Measurements from ENCODE around the gene MRNIP. TPM values are rescaled to one million over a fixed set of nuclear protein-coding genes. Genes with fewer than 3 reads are reported as not detected.

The MRNIP gene
- total and polyA plus RNA-seq, 2 of the 4 experiments (the other 2 are of a cell fraction) = 6.6 to 24.7 TPM

GRCh38 chr5:179885491-179886090 lies 27.0 kb upstream of the MRNIP start:
- no peak overlapping the region for H3K9ac ChIP-seq (ENCODE audit: low read depth, low read length)
- intact Hi-C loops (cut with micrococcal nuclease) (no loop called here), in situ Hi-C loops (cut with MboI; ENCODE audit: low sequenced_read_pairs) (no loop called here), dilution Hi-C loops (cut with HindIII; ENCODE audit: low sequenced_read_pairs, unreplicated experiment) (no loop called here)
- no peak overlapping the region for H4K91ac ChIP-seq (ENCODE audit: insufficient read depth, low read depth, low read length)
- no TSS peak for BruUV-seq (replicated peaks)
- POLR2A ChIA-PET (ENCODE audit: unreplicated experiment) = no interaction called here
- H2BK120ac ChIP-seq (ENCODE audit: low read depth, low read length) = no peak overlapping the region
- H3K4ac ChIP-seq (ENCODE audit: low read depth, low read length) = no peak overlapping the region
- H3K4me3 ChIP-seq (ENCODE audit: insufficient read depth, low read depth, low read length) = no peak overlapping the region
- H2AFZ ChIP-seq (replicated peaks; ENCODE audit: low read length, poor library complexity) = no peak overlapping the region
- H3K27ac ChIP-seq (ENCODE audit: insufficient read depth, low read length) = no peak overlapping the region
- WGBS, 2 experiments (ENCODE audit: extremely low coverage in 2 of 2, insufficient read length in 1 of 2) = 88% methylated on average over 5 of the region's 13 CpGs; no CpG with 5 or more reads in 1 of the 2 experiments
- no peak for TF ChIP-seq USF2 (IDR thresholded peaks at IDR 0.05; ENCODE audit: low read depth, low read length)
- TF ChIP-seq FOS (IDR thresholded peaks at IDR 0.05; ENCODE audit: low read depth, low read length) = no peak
- no peak for TF ChIP-seq NFE2L2 (IDR thresholded peaks at IDR 0.05; ENCODE audit: low read depth, low read length)
- TF ChIP-seq SMC3 (IDR thresholded peaks at IDR 0.05; ENCODE audit: low read depth, low read length) = no peak
- TF ChIP-seq MAFK (IDR thresholded peaks at IDR 0.05; ENCODE audit: low read depth, low read length) = no peak
- no peak for TF ChIP-seq CEBPB (IDR thresholded peaks at IDR 0.05; ENCODE audit: low read depth, low read length)
- TF ChIP-seq POLR2A (IDR thresholded peaks at IDR 0.05; ENCODE audit: low read depth, low read length) = no peak
- no peak for TF ChIP-seq MAZ (IDR thresholded peaks at IDR 0.05; ENCODE audit: borderline replicate concordance, low read depth, low read length)
- no peak for TF ChIP-seq ELK1 (IDR thresholded peaks at IDR 0.05; ENCODE audit: borderline replicate concordance, low read depth, low read length)
- TF ChIP-seq RAD21 (IDR thresholded peaks at IDR 0.05; ENCODE audit: low read length) = no peak
- TF ChIP-seq CTCF (conservative IDR thresholded peaks at IDR 0.05; ENCODE audit: low read depth, low read length) = no peak
- TF ChIP-seq RCOR1 (IDR thresholded peaks at IDR 0.05; ENCODE audit: insufficient replicate concordance, low read length) = no peak
- no peak for TF ChIP-seq MXI1 (IDR thresholded peaks at IDR 0.05; ENCODE audit: borderline replicate concordance, low read depth, low read length)
- no peak for TF ChIP-seq CHD1 (IDR thresholded peaks at IDR 0.05; ENCODE audit: low read depth, low read length)
- no peak for TF ChIP-seq BHLHE40 (IDR thresholded peaks at IDR 0.05; ENCODE audit: low read depth, low read length)
- TF ChIP-seq RFX5 (IDR thresholded peaks at IDR 0.05; ENCODE audit: low read depth, low read length) = no peak
- no peak overlapping the region for H3K18ac ChIP-seq (ENCODE audit: low read depth, low read length)
- no peaks in the 10 kb centered on the region for H3K4me1 ChIP-seq (ENCODE audit: control insufficient read depth, insufficient read depth, low read length)
- no peak overlapping the region for H3K56ac ChIP-seq (ENCODE audit: extremely low read depth, insufficient read depth, low read length)
- no peak overlapping the region for H2AK5ac ChIP-seq (ENCODE audit: low read depth, low read length)
- peaks cover 72% of the 10 kb centered on the region for H3K36me3 ChIP-seq (ENCODE audit: control insufficient read depth, insufficient read depth, low read length)
- H2BK5ac ChIP-seq (ENCODE audit: low read depth, low read length, poor library complexity, severe bottlenecking) = no peak overlapping the region
- no peaks in the 10 kb centered on the region for H3K27me3 ChIP-seq (ENCODE audit: control insufficient read depth, insufficient read depth, low read length)
- no peak overlapping the region for H2BK20ac ChIP-seq (ENCODE audit: low read depth, low read length)
- 0 out of 2 replicates have a peak, but pooled peaks cover 2% of the 10 kb centered on the region for H3K9me1 ChIP-seq (ENCODE audit: insufficient read depth, low read length)
- peaks cover 11% of the 10 kb centered on the region for H3K9me3 ChIP-seq (ENCODE audit: control insufficient read depth, insufficient read depth, low read length)
- H3K79me1 ChIP-seq (ENCODE audit: low read depth in 1 of 2, low read length in 2 of 2) = peaks cover 13 to 17% of the 10 kb centered on the region in 2 experiments
- CTCF ChIA-PET = no interaction called here
- no peak overlapping the region for H4K8ac ChIP-seq (ENCODE audit: low read depth in 2 of 2, low read length in 2 of 2)
- no peak for DNase-seq
- no peak overlapping the region for H2BK15ac ChIP-seq (ENCODE audit: low read depth, low read length)
- no peak overlapping the region for H4K5ac ChIP-seq (ENCODE audit: low read depth, low read length)
- H3K14ac ChIP-seq (replicated peaks; ENCODE audit: low read depth, low read length) = no peak overlapping the region
- H2AK9ac ChIP-seq (replicated peaks; ENCODE audit: low read depth, low read length, poor library complexity) = no peak overlapping the region
- H4K20me1 ChIP-seq (ENCODE audit: insufficient read depth, low read length) = no peaks in the 10 kb centered on the region
- ATAC-seq (ENCODE audit: low read depth) = no peak
- no peak overlapping the region for H3K4me2 ChIP-seq (ENCODE audit: low read depth, low read length)
- H3K23ac ChIP-seq (ENCODE audit: low read depth, low read length) = no peak overlapping the region

All from IMR-90 (cell line).